Measurements from ENCODE around the gene MAN2C1.

Gene MAN2C1

DNA sequence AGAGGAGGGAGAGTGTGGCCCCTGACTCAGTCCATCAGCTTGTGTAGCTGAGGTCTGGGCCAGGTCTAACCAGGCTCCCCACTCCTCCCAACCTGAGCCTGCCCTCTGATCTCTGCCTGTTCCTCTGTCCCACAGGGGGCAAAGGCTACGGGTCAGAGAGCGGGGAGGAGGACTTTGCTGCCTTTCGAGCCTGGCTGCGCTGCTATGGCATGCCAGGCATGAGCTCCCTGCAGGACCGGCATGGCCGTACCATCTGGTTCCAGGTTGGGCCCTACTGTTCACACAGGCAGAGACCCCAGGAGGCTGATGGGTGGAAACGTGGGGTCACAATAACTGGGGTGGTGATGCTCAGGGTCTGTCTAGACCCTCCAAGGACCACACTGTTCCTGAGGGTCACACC is 14.8 kb downstream of the MAN2C1 start:
- H3K27ac ChIP-seq (ENCODE audit: extremely low read depth, low read depth, low read length), result no peak overlapping the region
- POLR2A ChIA-PET, result interaction anchor here (0.8 to 5.5 kb wide), 3 partner anchors 10 to 98 kb away, joined by 3 to 55 read pairs (median 5); partner anchors contain the start of genes MAN2C1 and SIN3A
- H3K9me3 ChIP-seq (ENCODE audit: control insufficient read depth, insufficient read depth, low read depth, low read length), result no peaks in the 10 kb centered on the region
- H3K4me3 ChIP-seq (ENCODE audit: low read depth, low read length), result no peak overlapping the region
- TF ChIP-seq, protein P1, sequence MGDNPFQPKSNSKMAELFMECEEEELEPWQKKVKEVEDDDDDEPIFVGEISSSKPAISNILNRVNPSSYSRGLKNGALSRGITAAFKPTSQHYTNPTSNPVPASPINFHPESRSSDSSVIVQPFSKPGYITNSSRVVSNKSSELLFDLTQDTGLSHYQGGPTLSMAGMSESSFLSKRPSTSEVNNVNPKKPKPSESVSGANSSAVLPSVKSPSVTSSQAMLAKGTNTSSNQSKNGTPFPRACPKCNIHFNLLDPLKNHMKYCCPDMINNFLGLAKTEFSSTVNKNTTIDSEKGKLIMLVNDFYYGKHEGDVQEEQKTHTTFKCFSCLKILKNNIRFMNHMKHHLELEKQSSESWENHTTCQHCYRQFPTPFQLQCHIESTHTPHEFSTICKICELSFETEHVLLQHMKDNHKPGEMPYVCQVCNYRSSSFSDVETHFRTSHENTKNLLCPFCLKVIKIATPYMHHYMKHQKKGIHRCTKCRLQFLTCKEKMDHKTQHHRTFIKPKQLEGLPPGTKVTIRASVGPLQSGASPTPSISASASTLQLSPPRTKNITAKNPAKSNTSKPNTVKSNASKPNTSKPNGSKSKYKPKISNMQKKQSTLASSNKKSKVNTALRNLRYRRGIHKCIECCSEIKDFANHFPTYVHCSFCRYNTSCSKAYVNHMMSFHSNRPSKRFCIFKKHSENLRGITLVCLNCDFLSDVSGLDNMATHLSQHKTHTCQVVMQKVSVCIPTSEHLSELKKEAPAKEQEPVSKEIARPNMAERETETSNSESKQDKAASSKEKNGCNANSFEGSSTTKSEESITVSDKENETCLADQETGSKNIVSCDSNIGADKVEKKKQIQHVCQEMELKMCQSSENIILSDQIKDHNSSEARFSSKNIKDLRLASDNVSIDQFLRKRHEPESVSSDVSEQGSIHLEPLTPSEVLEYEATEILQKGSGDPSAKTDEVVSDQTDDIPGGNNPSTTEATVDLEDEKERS (tag by site-specific recombination; IDR thresholded peaks at IDR 0.05), result no peak
- TF ChIP-seq ZNF600 (tag by site-specific recombination; IDR thresholded peaks at IDR 0.05), result peak; percentile 69; the same call in 1 of the 2 replicates
- peaks cover 3% of the 10 kb centered on the region; the same call in 1 of the 2 replicates for H3K4me1 ChIP-seq (ENCODE audit: control insufficient read depth, insufficient read depth, low read length)
- peaks cover 18 to 63% of the 10 kb centered on the region in 2 experiments for H3K36me3 ChIP-seq (ENCODE audit: control insufficient read depth in 2 of 2, insufficient read depth in 1 of 2, low read length in 2 of 2)
- CTCF ChIA-PET, result interaction anchor here (5.8 kb wide), 1 partner anchor 14 kb away, joined by 40 read pairs; the partner anchor contains the start of gene MAN2C1

DNA sequence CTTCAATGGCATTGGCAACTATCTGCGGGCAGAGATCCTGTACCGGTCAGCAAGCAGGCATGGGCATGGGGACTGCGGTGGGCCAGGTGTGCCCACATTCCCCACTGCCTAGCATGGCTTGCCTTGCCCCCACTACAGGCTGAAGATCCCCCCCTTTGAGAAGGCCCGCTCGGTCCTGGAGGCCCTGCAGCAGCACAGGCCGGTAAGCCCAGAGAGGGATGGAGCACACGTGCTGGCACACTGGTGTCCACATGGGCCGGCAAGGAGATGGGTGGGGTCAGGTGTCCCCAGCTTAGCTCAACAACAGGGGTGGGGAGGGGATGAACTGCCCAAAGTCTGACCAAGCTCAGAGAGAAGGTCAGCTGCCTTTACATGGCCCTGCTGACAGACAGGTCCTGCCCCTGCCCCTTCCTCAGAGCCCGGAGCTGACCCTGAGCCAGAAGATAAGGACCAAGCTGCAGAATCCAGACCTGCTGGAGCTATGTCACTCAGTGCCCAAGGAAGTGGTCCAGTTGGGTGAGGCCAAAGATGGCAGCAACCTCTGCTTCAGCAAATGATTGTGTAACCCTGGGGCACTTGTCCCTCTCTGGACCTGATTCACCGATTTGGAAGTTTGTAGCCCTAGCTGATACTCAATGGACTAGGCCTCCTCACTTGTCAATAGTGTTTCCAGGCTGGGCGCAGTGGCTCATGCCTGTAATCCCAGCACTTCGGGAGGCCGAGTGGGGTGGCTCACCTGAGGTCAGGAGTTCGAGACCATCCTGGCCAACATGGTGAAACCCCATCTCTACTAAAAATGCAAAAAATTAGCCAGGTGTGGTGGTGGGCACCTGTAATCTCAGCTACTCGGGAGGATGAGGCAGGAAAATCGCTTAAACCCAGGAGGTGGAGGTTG is 16.0 kb downstream of the MAN2C1 start:
- Histone ChIP-seq H3K9me3 (ENCODE audit: control insufficient read depth, insufficient read depth, low read depth, low read length) (no peaks in the 10 kb centered on the region), H3K36me3 (ENCODE audit: control insufficient read depth in 2 of 2, insufficient read depth in 1 of 2, low read length in 2 of 2) (peaks cover 18 to 55% of the 10 kb centered on the region in 2 experiments), H3K4me3 (ENCODE audit: low read depth, low read length) (no peak overlapping the region), H3K27ac (ENCODE audit: extremely low read depth, low read depth, low read length) (no peak overlapping the region), H3K4me1 (ENCODE audit: control insufficient read depth, insufficient read depth, low read length) (peaks cover 6% of the 10 kb centered on the region; the same call in 1 of the 2 replicates)
- TF ChIP-seq ZNF311 (tag by site-specific recombination; IDR thresholded peaks at IDR 0.05; ENCODE audit: borderline replicate concordance) (no peak), ZFP3 (tag by site-specific recombination; IDR thresholded peaks at IDR 0.05; ENCODE audit: low read depth) (no peak), MEIS1 (CRISPR knock-in tag; IDR thresholded peaks at IDR 0.05; ENCODE audit: borderline replicate concordance) (no peak), ZNF837 (tag by site-specific recombination; IDR thresholded peaks at IDR 0.05) (no peak), EGR2 (tag by site-specific recombination; IDR thresholded peaks at IDR 0.05; ENCODE audit: low read depth) (no peak), BCL11B (tag by site-specific recombination; IDR thresholded peaks at IDR 0.05; ENCODE audit: low read depth) (0 out of 2 replicates have a peak, but pooled peaks have one; percentile 26), ZNF629 (tag by site-specific recombination; IDR thresholded peaks at IDR 0.05) (no peak)
- POLR2A ChIA-PET, result interaction anchor here (1.4 to 5.5 kb wide), 2 partner anchors 16 to 99 kb away, joined by 5 to 55 read pairs; partner anchors contain the start of genes MAN2C1 and SIN3A
- CTCF ChIA-PET, result interaction anchor here (5.8 kb wide), 1 partner anchor 15 kb away, joined by 40 read pairs; the partner anchor contains the start of gene MAN2C1

DNA sequence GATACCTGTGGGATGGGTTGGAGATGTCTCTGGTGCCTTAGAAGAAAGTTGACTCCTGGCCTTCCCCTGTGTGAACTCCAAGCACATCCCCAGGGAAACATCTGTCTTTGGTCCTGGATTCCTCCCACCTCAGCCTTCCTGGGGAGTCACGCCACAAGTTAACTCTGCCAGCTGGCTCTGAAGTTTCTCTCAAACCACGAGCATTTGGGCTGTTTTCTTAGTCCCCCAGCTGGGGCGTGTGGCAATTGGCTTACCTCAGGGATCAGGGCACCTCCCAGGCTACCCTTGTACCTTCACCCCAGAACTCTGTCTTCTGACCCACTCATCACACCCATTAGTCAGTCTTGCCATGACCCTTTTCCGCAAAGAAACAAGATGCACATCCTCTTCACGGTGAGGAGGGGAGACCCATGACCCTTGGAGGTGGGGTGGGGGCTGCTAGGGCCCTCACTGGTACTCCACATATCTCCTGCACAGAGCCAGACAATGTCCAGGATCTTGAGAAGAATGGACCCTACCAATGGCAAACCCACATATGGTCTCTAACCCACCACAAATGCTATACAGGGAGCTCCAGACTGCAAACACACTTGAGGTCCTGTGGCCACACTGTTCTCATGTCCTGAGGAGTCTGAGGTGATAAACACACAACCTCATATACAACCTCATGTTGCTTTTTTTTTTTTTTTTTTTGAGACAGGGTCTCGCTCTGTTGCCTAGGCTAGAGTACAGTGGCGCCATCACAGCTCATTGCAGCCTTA is 17.6 kb downstream of the MAN2C1 start:
- POLR2A ChIA-PET, result interaction anchor here (0.7 to 5.5 kb wide), 4 partner anchors 10 to 104 kb away, joined by 3 to 55 read pairs (median 4); partner anchors contain the start of gene MAN2C1

More for the DNA sequence above, 17.6 kb downstream of the MAN2C1 start:
- Histone ChIP-seq H3K4me1 (ENCODE audit: control insufficient read depth, insufficient read depth, low read length) (peaks cover 6% of the 10 kb centered on the region; the same call in 1 of the 2 replicates), H3K9me3 (ENCODE audit: control insufficient read depth, insufficient read depth, low read depth, low read length) (no peaks in the 10 kb centered on the region), H3K27ac (ENCODE audit: extremely low read depth, low read depth, low read length) (no peak overlapping the region), H3K36me3 (ENCODE audit: control insufficient read depth in 2 of 2, insufficient read depth in 1 of 2, low read length in 2 of 2) (peaks cover 18 to 43% of the 10 kb centered on the region in 2 experiments), H3K4me3 (ENCODE audit: low read depth, low read length) (no peak overlapping the region)
- CTCF ChIA-PET, result interaction anchor here (4.7 kb wide), 1 partner anchor 17 kb away, joined by 33 read pairs; the partner anchor contains the start of gene MAN2C1
- TF ChIP-seq GLIS1 (tag by site-specific recombination; IDR thresholded peaks at IDR 0.05), result peak; percentile 71; the same call in 1 of the 2 replicates
- TF ChIP-seq, protein P2, sequence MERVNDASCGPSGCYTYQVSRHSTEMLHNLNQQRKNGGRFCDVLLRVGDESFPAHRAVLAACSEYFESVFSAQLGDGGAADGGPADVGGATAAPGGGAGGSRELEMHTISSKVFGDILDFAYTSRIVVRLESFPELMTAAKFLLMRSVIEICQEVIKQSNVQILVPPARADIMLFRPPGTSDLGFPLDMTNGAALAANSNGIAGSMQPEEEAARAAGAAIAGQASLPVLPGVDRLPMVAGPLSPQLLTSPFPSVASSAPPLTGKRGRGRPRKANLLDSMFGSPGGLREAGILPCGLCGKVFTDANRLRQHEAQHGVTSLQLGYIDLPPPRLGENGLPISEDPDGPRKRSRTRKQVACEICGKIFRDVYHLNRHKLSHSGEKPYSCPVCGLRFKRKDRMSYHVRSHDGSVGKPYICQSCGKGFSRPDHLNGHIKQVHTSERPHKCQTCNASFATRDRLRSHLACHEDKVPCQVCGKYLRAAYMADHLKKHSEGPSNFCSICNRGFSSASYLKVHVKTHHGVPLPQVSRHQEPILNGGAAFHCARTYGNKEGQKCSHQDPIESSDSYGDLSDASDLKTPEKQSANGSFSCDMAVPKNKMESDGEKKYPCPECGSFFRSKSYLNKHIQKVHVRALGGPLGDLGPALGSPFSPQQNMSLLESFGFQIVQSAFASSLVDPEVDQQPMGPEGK (tag by site-specific recombination; IDR thresholded peaks at IDR 0.05), result no peak
